ENCODE results near the gene KLF5. TPM values are rescaled to one million over a fixed set of nuclear protein-coding genes. Genes with fewer than 3 reads are reported as not detected.

Gene KLF5
- total RNA-seq, 1 donor from 2014 or later, result 1.1 TPM

DNA sequence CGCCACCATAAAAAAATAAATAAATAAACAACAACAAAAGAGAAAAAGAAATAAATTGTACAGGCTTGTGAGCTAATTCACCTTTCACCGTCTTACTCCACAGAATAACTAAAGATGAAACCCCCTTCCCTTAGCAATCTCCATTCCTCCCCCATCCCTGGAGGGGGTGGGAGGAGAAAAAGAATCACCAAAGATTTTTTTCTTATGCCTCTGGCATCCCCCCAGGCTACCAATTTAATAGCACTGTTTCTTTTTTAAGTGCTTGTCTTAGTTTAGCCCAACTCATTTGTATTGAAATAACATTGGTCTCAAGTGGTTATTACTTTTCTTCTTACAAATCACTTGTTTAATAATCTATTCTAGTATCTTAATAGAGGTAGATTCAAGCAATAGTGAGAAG lies 23.9 kb upstream of the KLF5 start:
- Histone ChIP-seq H3K9me3 (replicated peaks) (no peaks in the 10 kb centered on the region), H3K4me1 (no peaks in the 10 kb centered on the region), H3K27ac (replicated peaks) (no peak overlapping the region), H3K36me3 (no peaks in the 10 kb centered on the region), H3K27me3 (ENCODE audit: low read depth) (no peaks in the 10 kb centered on the region), H3K4me3 (no peak overlapping the region)
- TF ChIP-seq, protein P1, sequence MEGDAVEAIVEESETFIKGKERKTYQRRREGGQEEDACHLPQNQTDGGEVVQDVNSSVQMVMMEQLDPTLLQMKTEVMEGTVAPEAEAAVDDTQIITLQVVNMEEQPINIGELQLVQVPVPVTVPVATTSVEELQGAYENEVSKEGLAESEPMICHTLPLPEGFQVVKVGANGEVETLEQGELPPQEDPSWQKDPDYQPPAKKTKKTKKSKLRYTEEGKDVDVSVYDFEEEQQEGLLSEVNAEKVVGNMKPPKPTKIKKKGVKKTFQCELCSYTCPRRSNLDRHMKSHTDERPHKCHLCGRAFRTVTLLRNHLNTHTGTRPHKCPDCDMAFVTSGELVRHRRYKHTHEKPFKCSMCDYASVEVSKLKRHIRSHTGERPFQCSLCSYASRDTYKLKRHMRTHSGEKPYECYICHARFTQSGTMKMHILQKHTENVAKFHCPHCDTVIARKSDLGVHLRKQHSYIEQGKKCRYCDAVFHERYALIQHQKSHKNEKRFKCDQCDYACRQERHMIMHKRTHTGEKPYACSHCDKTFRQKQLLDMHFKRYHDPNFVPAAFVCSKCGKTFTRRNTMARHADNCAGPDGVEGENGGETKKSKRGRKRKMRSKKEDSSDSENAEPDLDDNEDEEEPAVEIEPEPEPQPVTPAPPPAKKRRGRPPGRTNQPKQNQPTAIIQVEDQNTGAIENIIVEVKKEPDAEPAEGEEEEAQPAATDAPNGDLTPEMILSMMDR (IDR thresholded peaks at IDR 0.05; ENCODE audit: borderline replicate concordance), result no peak
- intact Hi-C loops (cut with micrococcal nuclease), result no loop called here
- no peak for DNase-seq

DNA sequence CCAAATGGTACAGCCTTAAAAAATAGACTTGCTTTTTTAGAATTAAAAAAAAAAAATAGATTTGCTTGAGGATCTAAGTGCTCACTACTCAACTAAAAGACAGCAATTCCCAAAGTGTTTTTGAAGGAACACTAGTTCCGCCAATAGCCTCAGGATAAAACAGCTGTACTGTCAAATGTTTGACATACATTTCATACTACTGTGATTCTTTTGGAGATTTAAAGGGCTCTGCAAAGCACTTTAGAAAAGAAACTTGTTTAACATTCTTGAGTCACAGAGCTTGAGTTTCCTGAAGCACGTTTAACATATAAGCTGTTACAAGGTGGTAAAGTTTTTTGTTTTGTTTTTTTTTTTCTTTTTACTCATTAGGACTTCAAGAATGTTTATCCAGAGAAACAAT lies 23.1 kb upstream of the KLF5 start:
- no peaks in the 10 kb centered on the region for H3K27me3 ChIP-seq (ENCODE audit: low read depth)
- intact Hi-C loops (cut with micrococcal nuclease), result no loop called here
- DNase-seq, result no peak
- H3K27ac ChIP-seq (replicated peaks), result no peak overlapping the region
- TF ChIP-seq, protein P1 (IDR thresholded peaks at IDR 0.05; ENCODE audit: borderline replicate concordance), result no peak
- H3K4me3 ChIP-seq, result no peak overlapping the region
- no peaks in the 10 kb centered on the region for H3K4me1 ChIP-seq
- H3K36me3 ChIP-seq, result no peaks in the 10 kb centered on the region
- H3K9me3 ChIP-seq (replicated peaks), result no peaks in the 10 kb centered on the region

DNA sequence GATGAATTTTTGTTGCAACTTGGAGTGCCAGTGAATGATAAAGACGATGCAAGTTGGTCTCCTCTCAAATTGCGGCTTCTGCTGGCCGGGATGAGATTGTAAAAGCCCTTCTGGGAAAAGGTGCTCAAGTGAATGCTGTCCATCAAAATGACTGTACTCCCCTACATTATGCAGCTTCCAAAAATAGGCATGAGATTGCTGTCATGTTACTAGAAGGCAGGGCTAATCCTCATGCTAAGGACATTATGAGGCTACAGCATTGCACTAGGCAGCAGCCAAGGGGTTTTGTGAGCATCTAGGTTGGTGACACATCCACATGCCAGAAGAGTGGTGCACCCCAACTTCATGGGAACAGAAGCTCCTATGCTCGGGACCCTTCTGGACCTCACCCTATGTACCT lies 22.2 kb upstream of the KLF5 start:
- intact Hi-C loops (cut with micrococcal nuclease), result no loop called here
- no peaks in the 10 kb centered on the region for H3K27me3 ChIP-seq (ENCODE audit: low read depth)

DNA sequence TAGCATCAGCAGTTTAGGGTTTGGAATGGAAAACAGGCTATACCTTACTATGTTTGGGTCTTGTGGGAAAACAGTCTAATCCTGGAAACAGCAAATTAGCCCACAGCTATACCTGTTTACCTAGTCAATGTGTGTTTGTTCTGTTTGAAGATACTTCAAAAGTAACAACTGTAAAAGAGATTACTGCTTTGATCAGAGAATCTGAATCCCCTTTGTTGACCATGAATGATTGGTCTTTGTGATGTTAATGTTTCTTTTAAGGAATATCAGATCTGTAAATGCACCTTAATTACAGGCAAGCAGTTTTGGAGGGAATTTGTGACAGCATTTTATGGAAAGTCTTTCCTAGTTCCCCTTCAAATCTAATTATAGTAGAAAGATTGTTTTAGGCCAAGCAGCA lies 20.7 kb upstream of the KLF5 start:
- Histone ChIP-seq H3K4me3 (no peak overlapping the region), H3K4me1 (no peaks in the 10 kb centered on the region), H3K27ac (replicated peaks) (no peak overlapping the region), H3K36me3 (no peaks in the 10 kb centered on the region), H3K27me3 (ENCODE audit: low read depth) (no peaks in the 10 kb centered on the region), H3K9me3 (replicated peaks) (no peaks in the 10 kb centered on the region)
- TF ChIP-seq, protein P1 (IDR thresholded peaks at IDR 0.05; ENCODE audit: borderline replicate concordance), result no peak
- intact Hi-C loops (cut with micrococcal nuclease), result no loop called here
- no peak for DNase-seq

More for the DNA sequence above, 22.2 kb upstream of the KLF5 start:
- Histone ChIP-seq H3K4me1 (no peaks in the 10 kb centered on the region), H3K9me3 (replicated peaks) (no peaks in the 10 kb centered on the region), H3K36me3 (no peaks in the 10 kb centered on the region), H3K4me3 (no peak overlapping the region), H3K27ac (replicated peaks) (no peak overlapping the region)
- DNase-seq, result no peak
- TF ChIP-seq, protein P1 (IDR thresholded peaks at IDR 0.05; ENCODE audit: borderline replicate concordance), result no peak

DNA sequence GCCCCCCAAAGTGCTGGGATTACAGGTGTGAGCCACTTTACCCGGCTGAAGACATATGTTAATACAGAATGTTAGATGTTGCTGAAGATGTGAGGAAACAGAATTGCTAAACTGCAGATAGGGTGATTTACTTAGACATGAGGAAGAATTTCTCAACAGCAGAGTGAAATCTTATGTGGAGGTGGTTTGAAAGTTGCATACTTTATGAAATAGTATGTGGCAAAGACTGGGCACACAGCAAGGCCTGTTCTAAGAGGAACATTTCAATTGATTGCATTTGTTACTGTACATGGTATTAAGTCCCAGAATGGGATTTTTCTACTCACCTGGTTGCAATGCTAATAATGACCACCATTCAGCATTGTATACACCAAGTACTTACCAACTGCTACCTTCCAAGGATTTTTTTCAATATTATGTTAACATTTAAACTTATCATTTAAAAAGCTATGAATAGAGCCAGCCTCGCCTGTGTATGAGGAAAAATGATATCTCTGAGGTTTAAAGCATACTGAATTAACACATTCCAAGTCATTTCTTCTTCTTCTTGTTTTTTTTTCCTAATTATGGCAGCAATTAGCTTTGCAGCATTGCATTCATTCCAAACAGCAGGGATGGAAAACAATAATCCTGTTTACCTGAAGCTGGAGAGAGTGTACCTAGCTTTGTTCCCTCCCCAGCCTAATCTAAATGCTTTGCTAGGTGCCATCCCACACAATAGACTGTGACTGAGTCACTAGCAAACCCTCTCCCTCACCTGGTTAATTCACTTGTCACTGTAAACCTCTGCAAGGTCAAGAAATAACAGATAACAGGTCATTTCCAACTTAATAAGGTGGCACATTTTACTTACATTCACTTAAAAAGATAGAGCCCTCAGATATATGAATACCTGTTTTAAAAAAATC lies 19.4 kb upstream of the KLF5 start:
- Histone ChIP-seq H3K9me3 (replicated peaks) (no peaks in the 10 kb centered on the region), H3K36me3 (no peaks in the 10 kb centered on the region), H3K4me1 (no peaks in the 10 kb centered on the region), H3K27me3 (ENCODE audit: low read depth) (no peaks in the 10 kb centered on the region), H3K4me3 (no peak overlapping the region), H3K27ac (replicated peaks) (no peak overlapping the region)
- no peak for DNase-seq
- intact Hi-C loops (cut with micrococcal nuclease), result no loop called here
- TF ChIP-seq, protein P1 (IDR thresholded peaks at IDR 0.05; ENCODE audit: borderline replicate concordance), result no peak
